G401 (cell line): ENCODE results near the gene PRORP. TPM values are rescaled to one million over a fixed set of nuclear protein-coding genes. Genes with fewer than 3 reads are reported as not detected.

Experiments used
- DNase-seq: peaks from one replicate; pipeline ENCODE4 v3.0.0-alpha.2; 2015; ENCODE audit warnings: low spot score
- in situ Hi-C: cut with HindIII; loops from 2 replicates; pipeline ENCODE4 v1.10.0; 2016; ENCODE audit warnings: low sequenced_read_pairs, mixed read lengths
- total RNA-seq: library from RNA; depleted of rRNA; stranded (reverse); fragments of >200 nt; shearing (Covaris generic); gene quantifications from 2 replicates; pipeline ENCODE4 v1.2.3, GENCODE V29; 2014; rRNA removed

PRORP gene
- total RNA-seq, 1 experiment from 2014 or later = 71.5 TPM

- in situ Hi-C loops = no loop called here
- no peak for DNase-seq
Observed at GRCh38 chr14:35167496-35167895, 45.1 kb downstream of the PRORP start.

Other genes starting within 250 kb of the PRORP start
- 9.1 and 13.7 TPM in 2 replicates for gene BAZ1A, start 247.2 kb upstream of the PRORP start, total RNA-seq
- gene SRP54, start 139.6 kb upstream of the PRORP start, total RNA-seq = 90.5 and 101 TPM in 2 replicates
- gene FAM177A1, start 76.3 kb upstream of the PRORP start, total RNA-seq = 42.2 and 55.9 TPM in 2 replicates
- 24.2 and 36.6 TPM in 2 replicates for gene PPP2R3C, start 562 bp upstream of the PRORP start, total RNA-seq
- 397 and 405 TPM in 2 replicates for gene PSMA6, start 169.8 kb downstream of the PRORP start, total RNA-seq